ENCODE measurements around the gene STAG1. TPM values are rescaled to one million over a fixed set of nuclear protein-coding genes. Genes with fewer than 3 reads are reported as not detected.
"Not testable (repeated sequence)": the region's sequence is repeated elsewhere in the genome, so short reads cannot be mapped to it uniquely, and the experiment has no call there.

The STAG1 gene
- total and polyA plus RNA-seq, 12 donors = 7.5 to 39.8 (median 24.6) TPM

GRCh38 chr3:136780741-136781140, 28.6 kb upstream of the STAG1 start:
- intact Hi-C loops (cut with DNase I) = no loop called here
- TF ChIP-seq CTCF (IDR thresholded peaks at IDR 0.05) (no peak), POLR2A (IDR thresholded peaks at IDR 0.05) (no peak)
- Histone ChIP-seq H3K9me3 (replicated peaks in 1 of 3) (no peaks in the 10 kb centered on the region), H3K36me3 (replicated peaks in 1 of 2) (no peaks in the 10 kb centered on the region), H3K4me1 (replicated peaks in 1 of 2) (no peaks in the 10 kb centered on the region), H3K27me3 (no peaks in the 10 kb centered on the region), H3K27ac (no peak overlapping the region), H3K4me3 (no peak overlapping the region)
- DNase-seq = no peak
- WGBS, 4 donors = 84 to 96% (median 89%) methylated on average over 4 of the region's 4 CpGs

GRCh38 chr3:136778865-136779264, 26.7 kb upstream of the STAG1 start:
- Histone ChIP-seq H3K36me3 (replicated peaks in 1 of 2) (no peaks in the 10 kb centered on the region), H3K27me3 (no peaks in the 10 kb centered on the region), H3K9me3 (replicated peaks in 1 of 3) (no peaks in the 10 kb centered on the region), H3K27ac (no peak overlapping the region), H3K4me1 (replicated peaks in 1 of 2) (no peaks in the 10 kb centered on the region), H3K4me3 (no peak overlapping the region)
- intact Hi-C loops (cut with DNase I) = no loop called here
- WGBS, 4 donors = 87 to 94% (median 88%) methylated on average over 4 of the region's 4 CpGs
- no peak for TF ChIP-seq CTCF (IDR thresholded peaks at IDR 0.05)
- TF ChIP-seq POLR2A (IDR thresholded peaks at IDR 0.05) = no peak
- DNase-seq = no peak

DNA sequence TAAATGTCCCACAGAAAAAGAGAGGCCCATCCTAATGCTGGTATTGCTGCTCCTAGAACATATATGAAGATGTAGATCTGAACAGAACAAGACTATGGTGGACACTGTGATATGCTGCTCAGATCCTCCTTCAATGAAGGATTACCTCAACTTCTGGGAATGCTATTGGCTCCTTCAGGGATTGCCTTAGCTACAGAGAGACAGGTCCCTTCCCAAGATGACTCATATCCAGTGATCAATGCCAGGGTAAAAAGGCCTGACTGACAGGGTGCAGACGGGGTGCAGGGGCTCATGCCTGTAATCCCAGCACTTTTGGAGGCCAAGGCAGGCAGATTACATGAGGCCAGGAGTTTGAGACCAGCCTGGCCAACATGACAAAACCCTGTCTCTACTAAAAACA, 20.5 kb upstream of the STAG1 start:
- TF ChIP-seq POLR2A (IDR thresholded peaks at IDR 0.05) = no peak
- TF ChIP-seq CTCF (IDR thresholded peaks at IDR 0.05) = no peak
- 39 to 78% (median 57%) methylated on average over 1 of the region's 1 CpG for WGBS, 4 donors
- no peaks in the 10 kb centered on the region for H3K9me3 ChIP-seq (replicated peaks in 1 of 3)
- no peaks in the 10 kb centered on the region for H3K36me3 ChIP-seq (replicated peaks in 1 of 2)
- no peak overlapping the region for H3K27ac ChIP-seq
- H3K4me3 ChIP-seq = no peak overlapping the region
- no peaks in the 10 kb centered on the region for H3K27me3 ChIP-seq
- H3K4me1 ChIP-seq (replicated peaks in 1 of 2) = no peaks in the 10 kb centered on the region
- DNase-seq = no peak
- intact Hi-C loops (cut with DNase I) = no loop called here

GRCh38 chr3:136758160-136759102, 6.3 kb upstream of the STAG1 start:
- intact Hi-C loops (cut with DNase I) = loop anchor here (10.0 kb wide), 2 partner anchors 214 to 256 kb away; no protein-coding TSS in a partner anchor
- not testable (repeated sequence) for H3K36me3 ChIP-seq (replicated peaks in 1 of 2); H3K27me3 ChIP-seq; H3K4me1 ChIP-seq (replicated peaks in 1 of 2); H3K4me3 ChIP-seq; H3K9me3 ChIP-seq (replicated peaks in 1 of 3)
- TF ChIP-seq CTCF (IDR thresholded peaks at IDR 0.05) = peak in 4 of 6 experiments; percentile 37 to 74 (median 54)
- 80 to 87% (median 83%) methylated on average over 20 of the region's 20 CpGs for WGBS, 4 donors
- H3K27ac ChIP-seq = peak overlapping the region in 1 of 5 donors; percentile 25
- DNase-seq = peak in 2 of 7 donors; percentile 23 to 46
